ENCODE data around the gene CCR2.

Gene CCR2

DNA sequence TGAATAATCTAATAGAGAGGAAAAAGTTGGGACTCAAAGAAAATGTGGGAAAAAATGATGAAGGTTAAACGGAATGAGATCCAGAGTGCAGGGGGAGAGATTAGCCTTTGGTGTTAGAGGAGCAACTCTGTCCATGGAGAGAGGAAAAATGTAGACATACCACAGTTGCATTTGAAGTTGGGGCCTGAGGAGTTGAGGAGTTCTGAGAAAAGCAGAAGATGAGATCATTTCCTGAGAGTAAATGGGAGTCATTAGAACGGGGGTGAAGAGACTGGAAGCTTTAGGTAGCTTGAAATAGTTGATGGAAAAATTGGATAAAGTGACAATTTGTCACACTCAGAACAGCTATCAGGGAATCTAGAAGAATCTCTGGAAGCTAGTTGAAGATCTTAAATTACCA lies 45.6 kb downstream of the CCR2 start:
- no peak overlapping the region for H3K4ac ChIP-seq (ENCODE audit: low read length)
- H2BK12ac ChIP-seq (ENCODE audit: low read length), result no peak overlapping the region
- 100% methylated on average over 1 of the region's 2 CpGs; no CpG with 5 or more reads in 1 of the 2 donors for WGBS, 2 donors (ENCODE audit: extremely low coverage in 2 of 2, insufficient read length in 2 of 2, insufficient replicate concordance in 1 of 2)

DNA sequence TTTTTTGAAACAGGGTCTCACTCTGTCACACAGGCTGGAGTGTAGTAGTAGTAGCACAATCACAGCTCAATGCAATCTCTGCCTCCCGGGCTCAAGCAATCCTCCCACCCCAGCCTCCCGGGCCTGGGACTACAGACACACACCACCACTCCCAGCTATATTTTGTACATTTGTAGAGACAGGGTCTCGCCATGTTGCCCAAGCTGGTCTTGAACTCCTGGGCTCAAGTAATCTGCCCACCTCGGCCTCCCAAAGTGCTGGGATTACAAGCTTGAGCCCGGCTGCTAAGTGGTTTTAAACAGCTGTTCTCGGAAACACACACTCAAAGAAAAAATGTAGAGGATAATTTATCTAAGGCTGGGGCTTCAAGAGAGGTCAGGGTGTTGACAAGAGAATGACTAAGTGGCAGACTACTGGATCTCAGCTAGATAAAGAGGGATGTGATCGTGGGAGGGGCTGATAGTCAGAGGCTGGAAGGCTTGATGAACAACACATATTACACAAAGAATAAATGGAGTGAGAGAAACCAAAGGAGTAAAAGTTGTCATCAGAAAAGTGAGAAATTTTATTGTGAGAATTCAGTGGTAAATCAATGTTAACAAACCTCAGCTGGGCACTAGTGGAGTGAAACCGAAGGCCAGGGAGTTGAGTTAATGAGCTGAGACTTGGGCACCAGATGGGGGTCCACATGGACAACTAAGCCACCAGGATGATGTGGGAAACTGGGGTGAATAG lies 46.3 kb downstream of the CCR2 start:
- H3K27me3 ChIP-seq (ENCODE audit: control insufficient read depth in 3 of 3, insufficient read depth in 3 of 3, low read depth in 1 of 3, low read length in 3 of 3), result no peaks in the 10 kb centered on the region
- H3K4me1 ChIP-seq (ENCODE audit: control insufficient read depth in 2 of 2, insufficient read depth in 1 of 2, low read depth in 1 of 2, low read length in 2 of 2), result no peaks in the 10 kb centered on the region
- no peak overlapping the region for H3K4ac ChIP-seq (ENCODE audit: low read length)
- no peak overlapping the region for H2AFZ ChIP-seq (ENCODE audit: low read length)
- H3K9me3 ChIP-seq (replicated peaks in 1 of 2; ENCODE audit: control insufficient read depth in 2 of 2, insufficient read depth in 1 of 2, low read depth in 1 of 2, low read length in 2 of 2), result no peaks in the 10 kb centered on the region
- no peak overlapping the region for H2AK5ac ChIP-seq (ENCODE audit: low read depth, low read length)
- no peak overlapping the region for H3K27ac ChIP-seq (replicated peaks; ENCODE audit: low read length)
- H3K9ac ChIP-seq (ENCODE audit: low read depth, low read length, poor library complexity), result no peak overlapping the region
- no peak overlapping the region for H3K4me2 ChIP-seq (ENCODE audit: insufficient read depth, low read length, poor library complexity, severe bottlenecking)
- H3K4me3 ChIP-seq (ENCODE audit: low read length in 2 of 2), result no peak overlapping the region
- DNase-seq (ENCODE audit: low spot score), result no peak
- no peak overlapping the region for H2BK5ac ChIP-seq (ENCODE audit: low read length)
- H2BK12ac ChIP-seq (ENCODE audit: low read length), result no peak overlapping the region
- H2BK15ac ChIP-seq (ENCODE audit: low read length), result no peak overlapping the region
- H3K79me1 ChIP-seq (ENCODE audit: low read depth, low read length), result no peaks in the 10 kb centered on the region
- no peak overlapping the region for H4K91ac ChIP-seq (ENCODE audit: low read depth, low read length, poor library complexity)
- no peak overlapping the region for H3K14ac ChIP-seq (ENCODE audit: low read length)
- no peak overlapping the region for H3K23ac ChIP-seq (ENCODE audit: low read depth, low read length, poor library complexity)
- no peak overlapping the region for H4K8ac ChIP-seq (ENCODE audit: low read depth, low read length)
- H2BK120ac ChIP-seq (ENCODE audit: low read depth, low read length), result no peak overlapping the region
- H3K36me3 ChIP-seq (replicated peaks in 1 of 2; ENCODE audit: control insufficient read depth in 2 of 2, insufficient read depth in 2 of 2, low read length in 2 of 2), result no peaks in the 10 kb centered on the region
- H3K18ac ChIP-seq (ENCODE audit: low read length), result no peak overlapping the region
- no CpG with 5 or more reads among the region's 8 CpGs for WGBS, 2 donors (ENCODE audit: extremely low coverage in 2 of 2, insufficient read length in 2 of 2, insufficient replicate concordance in 1 of 2)

More for the DNA sequence above, 45.6 kb downstream of the CCR2 start:
- no peak overlapping the region for H2BK15ac ChIP-seq (ENCODE audit: low read length)
- H4K91ac ChIP-seq (ENCODE audit: low read depth, low read length, poor library complexity), result no peak overlapping the region
- H2BK5ac ChIP-seq (ENCODE audit: low read length), result no peak overlapping the region
- H2AFZ ChIP-seq (ENCODE audit: low read length), result no peak overlapping the region
- H2AK5ac ChIP-seq (ENCODE audit: low read depth, low read length), result no peak overlapping the region
- no peak overlapping the region for H3K27ac ChIP-seq (replicated peaks; ENCODE audit: low read length)
- no peak overlapping the region for H4K8ac ChIP-seq (ENCODE audit: low read depth, low read length)
- H3K4me2 ChIP-seq (ENCODE audit: insufficient read depth, low read length, poor library complexity, severe bottlenecking), result no peak overlapping the region
- no peaks in the 10 kb centered on the region for H3K79me1 ChIP-seq (ENCODE audit: low read depth, low read length)
- H3K18ac ChIP-seq (ENCODE audit: low read length), result no peak overlapping the region
- no peaks in the 10 kb centered on the region for H3K36me3 ChIP-seq (replicated peaks in 1 of 2; ENCODE audit: control insufficient read depth in 2 of 2, insufficient read depth in 2 of 2, low read length in 2 of 2)
- H3K14ac ChIP-seq (ENCODE audit: low read length), result no peak overlapping the region
- H3K4me3 ChIP-seq (ENCODE audit: low read length in 2 of 2), result no peak overlapping the region
- no peak overlapping the region for H2BK120ac ChIP-seq (ENCODE audit: low read depth, low read length)
- DNase-seq (ENCODE audit: low spot score), result no peak
- H3K27me3 ChIP-seq (ENCODE audit: control insufficient read depth in 3 of 3, insufficient read depth in 3 of 3, low read depth in 1 of 3, low read length in 3 of 3), result no peaks in the 10 kb centered on the region
- H3K4me1 ChIP-seq (ENCODE audit: control insufficient read depth in 2 of 2, insufficient read depth in 1 of 2, low read depth in 1 of 2, low read length in 2 of 2), result no peaks in the 10 kb centered on the region
- no peak overlapping the region for H3K9ac ChIP-seq (ENCODE audit: low read depth, low read length, poor library complexity)
- H3K9me3 ChIP-seq (replicated peaks in 1 of 2; ENCODE audit: control insufficient read depth in 2 of 2, insufficient read depth in 1 of 2, low read depth in 1 of 2, low read length in 2 of 2), result no peaks in the 10 kb centered on the region
- H3K23ac ChIP-seq (ENCODE audit: low read depth, low read length, poor library complexity), result no peak overlapping the region

DNA sequence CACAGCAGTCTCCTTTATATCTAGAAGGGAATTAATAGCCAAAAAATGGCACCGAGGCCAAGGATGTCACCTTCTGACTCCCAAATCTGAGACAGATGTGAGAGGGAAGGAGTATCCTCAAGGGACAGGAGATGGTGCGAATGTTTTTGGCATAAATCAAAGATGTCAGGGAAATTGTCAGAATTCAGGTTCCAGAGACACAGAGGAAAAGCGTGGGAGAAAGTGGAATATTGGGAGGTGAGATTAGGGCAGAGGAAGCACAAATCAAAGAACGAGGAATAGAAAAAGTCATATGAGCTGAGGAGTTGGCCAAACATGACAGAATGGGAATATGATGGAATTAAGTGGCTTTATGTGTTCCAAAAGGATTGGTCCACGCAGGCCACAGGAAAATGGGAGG lies 46.9 kb downstream of the CCR2 start:
- Histone ChIP-seq H3K27me3 (ENCODE audit: control insufficient read depth in 3 of 3, insufficient read depth in 3 of 3, low read depth in 1 of 3, low read length in 3 of 3) (no peaks in the 10 kb centered on the region), H2BK120ac (ENCODE audit: low read depth, low read length) (no peak overlapping the region), H2BK15ac (ENCODE audit: low read length) (no peak overlapping the region), H3K4ac (ENCODE audit: low read length) (no peak overlapping the region), H2AK5ac (ENCODE audit: low read depth, low read length) (no peak overlapping the region), H4K8ac (ENCODE audit: low read depth, low read length) (no peak overlapping the region), H3K23ac (ENCODE audit: low read depth, low read length, poor library complexity) (no peak overlapping the region), H3K9me3 (replicated peaks in 1 of 2; ENCODE audit: control insufficient read depth in 2 of 2, insufficient read depth in 1 of 2, low read depth in 1 of 2, low read length in 2 of 2) (no peaks in the 10 kb centered on the region), H3K79me1 (ENCODE audit: low read depth, low read length) (no peaks in the 10 kb centered on the region), H2BK5ac (ENCODE audit: low read length) (no peak overlapping the region), H2AFZ (ENCODE audit: low read length) (no peak overlapping the region), H3K9ac (ENCODE audit: low read depth, low read length, poor library complexity) (no peak overlapping the region), H3K14ac (ENCODE audit: low read length) (no peak overlapping the region), H3K18ac (ENCODE audit: low read length) (no peak overlapping the region), H3K4me3 (ENCODE audit: low read length in 2 of 2) (no peak overlapping the region), H4K91ac (ENCODE audit: low read depth, low read length, poor library complexity) (no peak overlapping the region), H3K27ac (replicated peaks; ENCODE audit: low read length) (no peak overlapping the region), H3K36me3 (replicated peaks in 1 of 2; ENCODE audit: control insufficient read depth in 2 of 2, insufficient read depth in 2 of 2, low read length in 2 of 2) (no peaks in the 10 kb centered on the region), H3K4me2 (ENCODE audit: insufficient read depth, low read length, poor library complexity, severe bottlenecking) (no peak overlapping the region), H3K4me1 (ENCODE audit: control insufficient read depth in 2 of 2, insufficient read depth in 1 of 2, low read depth in 1 of 2, low read length in 2 of 2) (peaks cover 0 to 3% of the 10 kb centered on the region in 2 donors), H2BK12ac (ENCODE audit: low read length) (no peak overlapping the region)
- WGBS, 2 donors (ENCODE audit: extremely low coverage in 2 of 2, insufficient read length in 2 of 2, insufficient replicate concordance in 1 of 2), result no CpG with 5 or more reads among the region's 5 CpGs
- no peak for DNase-seq (ENCODE audit: low spot score)

DNA sequence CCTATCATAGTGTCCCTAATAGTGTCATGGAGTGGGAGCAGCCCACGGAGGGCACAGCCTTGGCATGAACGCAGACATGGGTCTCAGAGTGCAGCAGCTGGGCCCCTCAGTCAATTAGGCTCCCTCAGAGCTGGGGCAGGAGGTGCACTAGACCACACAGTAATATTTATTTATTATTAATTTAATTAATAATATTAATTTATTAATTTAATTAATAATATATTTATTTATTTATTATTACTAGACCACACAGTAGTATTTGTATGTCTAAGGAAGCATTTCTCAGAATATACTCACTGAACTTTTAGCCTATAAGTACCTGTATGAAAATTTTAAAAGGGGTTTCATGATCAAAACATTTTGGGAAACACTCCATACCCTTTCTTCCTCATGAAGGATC lies 47.7 kb downstream of the CCR2 start:
- peaks cover 0 to 3% of the 10 kb centered on the region in 2 donors for H3K4me1 ChIP-seq (ENCODE audit: control insufficient read depth in 2 of 2, insufficient read depth in 1 of 2, low read depth in 1 of 2, low read length in 2 of 2)
- H3K27ac ChIP-seq (replicated peaks; ENCODE audit: low read length), result no peak overlapping the region
- no peak overlapping the region for H2AK5ac ChIP-seq (ENCODE audit: low read depth, low read length)
- DNase-seq (ENCODE audit: low spot score), result no peak
- no peaks in the 10 kb centered on the region for H3K36me3 ChIP-seq (replicated peaks in 1 of 2; ENCODE audit: control insufficient read depth in 2 of 2, insufficient read depth in 2 of 2, low read length in 2 of 2)
- H4K8ac ChIP-seq (ENCODE audit: low read depth, low read length), result no peak overlapping the region
- H2BK5ac ChIP-seq (ENCODE audit: low read length), result no peak overlapping the region
- no peak overlapping the region for H3K9ac ChIP-seq (ENCODE audit: low read depth, low read length, poor library complexity)
- no peaks in the 10 kb centered on the region for H3K27me3 ChIP-seq (ENCODE audit: control insufficient read depth in 3 of 3, insufficient read depth in 3 of 3, low read depth in 1 of 3, low read length in 3 of 3)
- no peak overlapping the region for H2BK120ac ChIP-seq (ENCODE audit: low read depth, low read length)
- H4K91ac ChIP-seq (ENCODE audit: low read depth, low read length, poor library complexity), result no peak overlapping the region
- H3K4ac ChIP-seq (ENCODE audit: low read length), result no peak overlapping the region
- H2AFZ ChIP-seq (ENCODE audit: low read length), result no peak overlapping the region
- no peak overlapping the region for H3K4me3 ChIP-seq (ENCODE audit: low read length in 2 of 2)
- H3K4me2 ChIP-seq (ENCODE audit: insufficient read depth, low read length, poor library complexity, severe bottlenecking), result no peak overlapping the region
- H3K23ac ChIP-seq (ENCODE audit: low read depth, low read length, poor library complexity), result no peak overlapping the region
- H3K9me3 ChIP-seq (replicated peaks in 1 of 2; ENCODE audit: control insufficient read depth in 2 of 2, insufficient read depth in 1 of 2, low read depth in 1 of 2, low read length in 2 of 2), result no peaks in the 10 kb centered on the region
- H3K14ac ChIP-seq (ENCODE audit: low read length), result no peak overlapping the region
- no peak overlapping the region for H2BK12ac ChIP-seq (ENCODE audit: low read length)
- WGBS, 2 donors (ENCODE audit: extremely low coverage in 2 of 2, insufficient read length in 2 of 2, insufficient replicate concordance in 1 of 2), result no CpG with 5 or more reads among the region's 2 CpGs
- no peaks in the 10 kb centered on the region for H3K79me1 ChIP-seq (ENCODE audit: low read depth, low read length)
- no peak overlapping the region for H3K18ac ChIP-seq (ENCODE audit: low read length)
- H2BK15ac ChIP-seq (ENCODE audit: low read length), result no peak overlapping the region
